HG03139 (cell line): Measurements from ENCODE around the gene PTPRN.
"Not testable (repeated sequence)": the region's sequence is repeated elsewhere in the genome, so short reads cannot be mapped to it uniquely, and the experiment has no call there.

Experiments
- ATAC-seq: cut with Tn5 transposase; IDR thresholded peaks from one replicate; pipeline ENCODE4 v1.9.1; 2021; ENCODE audit not compliant: unreplicated experiment

Gene PTPRN

DNA sequence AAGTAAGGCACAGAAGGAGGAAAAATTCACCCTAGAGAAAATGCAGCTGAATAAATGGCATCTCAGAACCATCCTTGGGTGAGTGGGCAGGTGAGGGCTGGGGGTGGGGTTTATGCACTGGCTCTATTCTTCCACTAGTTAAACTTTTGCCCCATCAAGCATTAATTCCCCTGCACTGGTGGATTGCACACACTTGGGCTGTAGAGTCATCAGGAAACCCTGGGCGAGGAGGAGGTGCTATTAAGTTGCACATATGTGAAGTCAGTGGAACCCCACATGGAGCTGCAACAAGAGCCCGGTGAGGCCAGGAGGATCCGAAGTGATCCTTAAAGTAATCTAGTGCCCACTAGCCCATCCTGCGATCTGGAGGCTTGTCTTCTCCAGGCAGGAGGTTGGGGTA, 36.8 kb downstream of the PTPRN start:
- no peak for ATAC-seq

GRCh38 chr2:219271021-219271420, 38.2 kb downstream of the PTPRN start:
- no peak for ATAC-seq

GRCh38 chr2:219270055-219270372, 39.2 kb downstream of the PTPRN start:
- no peak for ATAC-seq

DNA sequence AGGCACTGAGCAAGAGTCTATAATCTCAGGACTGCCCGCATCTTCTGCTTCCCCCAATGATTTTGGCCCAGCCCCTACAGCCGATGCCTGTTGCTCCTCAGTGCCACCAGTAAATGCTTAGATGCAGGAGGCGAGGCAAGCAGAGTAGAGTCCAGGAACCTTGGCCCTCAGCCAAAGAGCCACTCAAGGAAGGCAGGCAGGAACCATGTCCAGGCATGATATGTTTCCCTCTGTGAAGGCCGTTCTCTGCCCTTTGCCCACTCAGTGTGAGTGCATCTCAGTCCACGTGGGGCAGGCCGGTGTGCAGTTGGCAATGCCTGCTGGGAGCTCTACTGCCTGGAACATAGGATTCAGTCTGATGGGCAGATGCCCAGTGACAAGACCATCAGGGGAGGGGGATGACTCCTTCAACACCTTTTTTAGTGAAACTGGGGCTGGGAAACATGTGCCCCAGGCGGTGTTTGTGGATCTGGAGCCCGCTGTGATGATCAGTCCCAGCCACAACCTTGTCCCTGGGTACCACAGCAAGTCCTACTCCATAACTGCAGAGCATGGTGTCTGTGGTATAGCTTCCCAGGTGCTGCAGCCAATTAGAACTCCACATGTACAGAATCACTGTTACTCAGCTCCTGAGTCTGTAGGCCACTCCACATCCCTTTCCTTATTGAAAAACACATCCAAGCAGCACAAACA, 39.7 kb downstream of the PTPRN start:
- ATAC-seq, result no peak

- no peak for ATAC-seq
Observed at GRCh38 chr2:219268294-219268693, 40.9 kb downstream of the PTPRN start.

DNA sequence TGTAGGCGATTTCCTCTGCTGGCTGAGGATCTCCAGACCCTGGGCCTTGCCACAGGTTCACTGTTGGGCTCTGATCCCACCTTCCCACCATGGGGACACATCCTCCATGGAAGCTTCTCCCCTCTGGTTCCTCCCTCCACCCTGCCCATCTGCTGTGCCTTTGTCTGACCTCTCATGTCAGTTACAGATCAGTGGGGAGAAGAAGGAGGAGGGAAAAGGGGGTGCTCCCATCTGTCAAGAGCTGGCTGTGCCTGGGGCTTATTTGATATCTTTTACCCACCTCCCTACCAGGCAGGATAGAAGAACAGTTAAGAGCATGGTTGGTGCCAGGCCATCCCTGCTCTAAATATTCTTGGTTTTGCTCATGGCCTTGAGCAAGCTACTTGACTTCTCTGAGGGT, 42.3 kb downstream of the PTPRN start:
- no peak for ATAC-seq

GRCh38 chr2:219266232-219266631, 43.0 kb downstream of the PTPRN start:
- ATAC-seq, result no peak

DNA sequence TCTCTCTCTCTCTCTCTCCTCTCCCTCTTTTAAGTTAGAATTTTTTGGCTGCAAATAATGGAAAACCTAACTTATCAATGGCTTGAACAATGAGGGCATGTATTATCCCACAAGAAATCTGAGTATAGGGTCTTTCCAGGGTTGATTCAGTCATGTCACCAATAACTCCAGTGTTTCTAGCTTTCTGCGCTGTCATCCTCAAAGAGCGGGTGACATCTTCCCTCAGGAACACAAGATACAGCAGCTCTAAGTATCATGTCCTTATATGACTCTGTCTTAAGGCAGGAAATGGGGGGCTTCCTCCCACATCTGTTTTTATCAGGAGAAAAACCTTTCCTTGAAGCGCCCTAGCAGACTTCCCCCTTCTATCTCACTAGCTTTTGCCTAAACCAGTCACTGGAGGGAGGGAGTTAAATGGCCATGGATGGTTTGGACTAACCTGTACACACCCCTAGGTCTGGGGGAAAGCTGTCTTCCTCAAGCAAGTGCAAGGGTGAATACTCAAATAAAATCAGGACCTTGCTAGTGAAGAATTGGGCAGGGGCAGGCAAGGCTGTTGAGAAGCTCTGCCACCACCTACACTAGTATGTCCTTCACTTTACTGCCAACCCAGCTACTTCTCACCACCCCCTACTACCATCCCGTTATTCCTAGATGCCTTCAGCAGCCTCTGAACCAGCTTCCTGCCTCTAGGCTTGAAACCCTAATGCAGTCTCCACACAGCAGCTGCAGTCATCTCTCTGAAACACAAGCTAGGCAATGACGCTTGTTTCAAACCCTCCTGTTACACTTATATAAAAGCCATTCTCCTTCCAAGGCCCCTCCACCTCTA, 48.0 kb downstream of the PTPRN start:
- ATAC-seq, result no peak

DNA sequence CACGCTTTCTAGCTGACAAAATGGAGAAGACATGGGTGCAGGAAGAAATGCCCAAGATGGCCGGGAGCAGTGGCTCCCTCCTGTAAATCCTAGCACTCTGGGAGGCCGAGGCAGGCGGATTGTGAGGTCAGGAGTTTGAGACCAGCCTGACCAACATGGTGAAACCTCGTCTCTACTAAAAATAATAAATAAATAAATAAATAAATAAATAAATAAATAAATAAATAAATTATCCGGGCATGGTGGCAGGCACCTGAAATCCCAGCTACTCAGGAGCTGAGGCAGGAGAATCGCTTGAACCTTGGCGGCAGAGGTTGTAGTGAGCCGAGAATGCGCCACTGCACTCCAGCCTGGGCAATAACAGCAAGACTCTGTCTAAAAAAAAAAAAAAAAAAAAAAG, 50.3 kb downstream of the PTPRN start:
- not testable (repeated sequence) for ATAC-seq

GRCh38 chr2:219254590-219255201, 54.5 kb downstream of the PTPRN start:
- no peak for ATAC-seq

DNA sequence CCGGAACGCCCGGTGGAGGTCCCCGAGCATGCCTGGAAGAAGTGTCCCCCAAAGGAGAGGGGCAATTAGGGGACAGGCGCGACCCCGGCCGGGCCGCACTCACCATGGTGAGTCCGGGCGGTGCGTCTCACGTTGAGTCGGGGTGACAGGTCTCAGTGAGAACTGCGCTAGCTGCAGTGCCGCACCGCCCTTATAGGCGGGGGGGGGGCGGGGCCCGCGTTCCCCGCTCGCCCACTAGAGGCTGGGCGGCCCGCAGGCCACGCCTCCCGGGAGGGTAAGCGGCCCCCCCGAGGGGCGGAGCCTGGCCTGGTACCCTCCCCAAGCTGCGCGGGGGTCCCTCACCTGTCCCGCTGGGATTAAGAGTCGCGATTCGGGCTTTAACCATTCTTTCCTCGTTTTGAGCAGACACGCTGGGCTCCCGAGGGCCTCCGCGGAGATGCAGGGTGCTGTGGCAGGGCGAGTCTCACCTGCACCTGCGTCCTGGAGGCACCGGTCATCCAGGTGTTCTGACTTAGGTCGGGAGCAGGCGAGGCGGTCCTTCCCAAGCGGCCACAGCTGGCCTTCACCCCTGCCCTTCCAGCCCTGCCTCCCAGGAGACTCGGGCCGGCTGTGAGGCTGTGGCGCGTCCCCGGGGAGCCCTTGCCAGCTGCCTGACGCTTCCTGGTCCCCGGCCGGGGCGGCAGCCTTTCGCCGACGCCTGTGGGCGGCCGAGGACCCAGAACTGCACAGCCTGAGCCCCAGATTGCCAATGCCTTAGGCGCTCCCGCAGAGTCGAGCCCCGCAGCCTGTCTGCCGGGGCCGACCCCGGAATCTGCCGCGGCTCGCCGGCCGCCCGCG, 55.2 kb downstream of the PTPRN start, which contains the start of gene TUBA4A:
Gene TUBA4A, minus strand, starts transcription at position 166 of the 837 bp plus-strand sequence. Its CDS starts 60 bp downstream, at position 106.
- peak; percentile 53 for ATAC-seq

DNA sequence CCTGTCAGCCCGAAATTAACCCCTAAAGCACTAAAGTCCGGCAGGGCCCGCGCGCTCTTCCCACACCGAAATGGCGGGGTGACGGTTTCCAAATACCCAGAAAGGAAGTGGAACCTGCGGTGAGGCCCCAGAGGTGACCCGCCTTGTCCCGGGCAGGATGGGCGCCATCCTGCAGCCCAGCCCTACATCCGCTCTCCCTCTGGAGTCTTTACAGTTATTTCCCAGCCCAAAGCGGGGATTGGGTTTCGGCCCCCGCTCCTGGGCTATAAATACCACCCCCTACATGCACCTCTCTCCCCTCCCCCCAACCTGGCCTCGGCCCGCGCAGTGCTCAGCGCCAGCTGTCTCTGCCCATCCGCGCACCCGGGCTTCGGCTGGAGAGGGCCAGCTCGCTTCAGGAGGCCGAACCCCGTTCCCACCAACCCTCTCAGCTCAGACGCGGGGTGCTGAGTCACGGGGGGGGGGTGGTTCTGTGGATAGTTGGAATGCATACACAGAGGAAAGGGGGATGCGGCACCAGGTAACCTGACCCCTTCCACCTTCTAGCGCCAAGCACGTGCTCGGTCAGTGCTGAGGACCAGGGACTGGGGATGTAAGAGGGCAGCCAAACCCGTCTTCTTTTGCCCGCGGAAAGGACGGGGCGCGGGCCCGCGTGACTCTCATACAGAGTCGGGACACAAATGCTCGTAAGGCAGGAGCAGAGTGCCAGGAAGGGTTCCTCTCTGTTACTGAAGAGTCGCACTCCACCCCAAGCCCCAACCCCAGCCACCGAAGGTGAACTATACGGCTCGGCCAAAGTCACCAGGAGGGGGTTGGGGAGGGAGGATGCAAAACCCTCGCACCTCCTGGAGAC, 56.1 kb downstream of the PTPRN start, which contains the start of gene TUBA4B:
Gene TUBA4B, plus strand, starts transcription at position 344 of the 853 bp plus-strand sequence. Its CDS starts 165 bp downstream, at position 509.
- ATAC-seq, result peak; percentile 5

- no peak for ATAC-seq
Observed at GRCh38 chr2:219252570-219252899, 56.7 kb downstream of the PTPRN start.

- ATAC-seq, result no peak
Observed at GRCh38 chr2:219252084-219252483, 57.1 kb downstream of the PTPRN start.

GRCh38 chr2:219251656-219252055, 57.5 kb downstream of the PTPRN start:
- ATAC-seq, result no peak

- ATAC-seq, result no peak
Observed at GRCh38 chr2:219250049-219250781, 59.0 kb downstream of the PTPRN start.

GRCh38 chr2:219249203-219249980, 59.8 kb downstream of the PTPRN start:
- ATAC-seq, result peak; percentile 38

GRCh38 chr2:219248845-219249202, 60.4 kb downstream of the PTPRN start:
- ATAC-seq, result no peak
